ENCODE results near the gene PGA4. TPM values are rescaled to one million over a fixed set of nuclear protein-coding genes. Genes with fewer than 3 reads are reported as not detected.
"Not testable (repeated sequence)": the region's sequence is repeated elsewhere in the genome, so short reads cannot be mapped to it uniquely, and the experiment has no call there.

The PGA4 gene
- total RNA-seq, 1 donor from 2014 or later, result not detected

DNA sequence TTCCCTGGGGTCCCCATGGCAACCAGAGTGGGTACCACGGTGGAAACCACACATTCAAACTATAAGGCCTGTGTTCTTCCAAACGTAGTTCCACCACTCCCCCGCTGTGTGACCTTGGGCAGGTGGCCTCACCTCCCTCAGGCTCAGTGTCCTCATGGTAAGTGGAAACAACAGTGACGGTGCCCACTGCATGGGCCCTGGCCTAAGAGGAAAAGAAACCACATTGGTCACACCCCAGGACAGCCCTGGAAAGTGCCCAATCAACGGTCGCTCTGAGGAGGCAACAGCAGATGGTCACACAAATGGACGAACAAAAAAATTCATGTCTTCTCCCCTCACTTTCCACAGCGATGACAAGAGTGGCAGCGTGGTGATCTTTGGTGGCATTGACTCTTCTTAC, 25.9 kb downstream of the PGA4 start:
- not testable (repeated sequence) for DNase-seq (ENCODE audit: extremely low read depth, low read depth, low spot score)

DNA sequence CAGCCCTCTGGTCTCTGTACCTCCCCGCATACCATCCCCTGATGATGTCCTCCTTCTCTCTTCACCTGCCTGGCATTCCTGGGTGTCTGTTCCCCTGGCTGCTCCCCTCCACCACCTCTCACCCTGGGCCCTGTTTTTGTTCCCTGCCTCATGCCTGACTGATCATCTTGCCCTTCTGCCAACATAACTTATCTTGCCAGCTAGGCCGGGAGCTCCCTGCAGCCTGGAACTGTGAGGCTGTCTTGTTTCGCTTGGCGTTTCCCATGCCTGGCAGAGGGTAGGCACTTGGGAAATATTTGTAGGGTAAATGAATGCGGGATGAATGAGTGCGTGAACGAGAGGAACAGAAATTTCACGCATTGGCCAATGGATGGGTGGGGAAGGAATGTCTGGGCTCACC, 27.1 kb downstream of the PGA4 start:
- DNase-seq (ENCODE audit: extremely low read depth, low read depth, low spot score), result not testable (repeated sequence)

DNA sequence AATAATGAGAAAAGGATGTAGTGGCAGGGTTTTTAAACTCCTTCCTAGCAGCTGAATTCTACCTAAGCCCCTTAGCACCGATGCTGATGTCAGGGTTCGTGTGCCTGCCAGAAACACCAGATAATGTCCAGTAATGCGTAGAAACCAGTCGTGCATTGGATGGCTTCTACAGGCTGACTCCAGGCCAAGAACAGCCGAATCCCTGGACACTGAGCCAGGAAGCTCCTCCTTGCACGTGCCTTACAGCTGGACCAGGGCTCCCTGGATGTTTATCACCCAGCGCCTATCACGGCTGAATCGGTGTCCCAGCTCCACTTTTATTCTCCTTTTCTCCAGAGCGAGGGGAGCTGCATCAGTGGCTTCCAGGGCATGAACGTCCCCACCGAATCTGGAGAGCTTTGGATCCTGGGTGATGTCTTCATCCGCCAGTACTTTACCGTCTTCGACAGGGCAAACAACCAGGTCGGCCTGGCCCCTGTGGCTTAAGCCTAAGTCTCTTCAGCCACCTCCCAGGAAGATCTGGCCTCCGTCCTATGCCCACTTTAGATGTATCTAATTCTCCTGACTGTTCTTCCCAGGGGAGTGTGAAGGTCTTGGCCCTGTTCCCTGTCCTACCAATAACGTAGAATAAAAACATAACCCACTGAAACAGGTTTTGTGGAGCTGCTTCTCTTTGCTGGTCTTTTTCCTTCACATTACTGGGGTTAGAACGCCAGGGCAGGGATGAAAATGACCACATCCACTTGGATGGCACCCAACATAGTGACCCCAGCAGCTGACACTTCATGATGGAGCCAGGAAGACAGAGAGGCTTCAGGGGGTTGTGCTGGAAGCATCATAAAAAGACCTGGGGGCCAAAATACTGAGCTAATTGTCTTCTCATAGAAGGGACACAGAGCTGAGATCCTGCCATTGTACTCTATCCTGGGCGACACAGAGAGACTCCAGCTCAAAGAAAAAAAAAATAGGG, 28.9 kb downstream of the PGA4 start:
- not testable (repeated sequence) for DNase-seq (ENCODE audit: extremely low read depth, low read depth, low spot score)

DNA sequence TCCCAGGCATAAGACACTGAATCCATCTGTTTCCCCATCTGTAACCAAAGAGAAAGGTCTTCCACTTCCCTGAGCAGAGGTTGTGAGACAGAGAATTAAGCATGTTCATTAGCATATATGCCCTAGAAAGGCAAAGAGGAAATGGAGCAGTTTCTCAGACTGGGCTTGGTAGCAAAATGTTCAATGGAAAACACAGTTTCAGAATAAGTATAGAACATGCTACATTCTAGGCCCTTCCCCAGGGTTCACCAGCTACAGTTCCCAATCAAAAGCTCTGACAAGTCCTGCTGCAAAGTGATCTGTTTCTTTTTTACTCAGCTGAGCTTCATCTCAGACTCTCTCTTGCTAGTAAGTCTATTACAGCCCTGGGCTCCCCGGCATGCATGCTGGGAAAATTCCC, 30.2 kb downstream of the PGA4 start:
- DNase-seq (ENCODE audit: extremely low read depth, low read depth, low spot score), result not testable (repeated sequence)

DNA sequence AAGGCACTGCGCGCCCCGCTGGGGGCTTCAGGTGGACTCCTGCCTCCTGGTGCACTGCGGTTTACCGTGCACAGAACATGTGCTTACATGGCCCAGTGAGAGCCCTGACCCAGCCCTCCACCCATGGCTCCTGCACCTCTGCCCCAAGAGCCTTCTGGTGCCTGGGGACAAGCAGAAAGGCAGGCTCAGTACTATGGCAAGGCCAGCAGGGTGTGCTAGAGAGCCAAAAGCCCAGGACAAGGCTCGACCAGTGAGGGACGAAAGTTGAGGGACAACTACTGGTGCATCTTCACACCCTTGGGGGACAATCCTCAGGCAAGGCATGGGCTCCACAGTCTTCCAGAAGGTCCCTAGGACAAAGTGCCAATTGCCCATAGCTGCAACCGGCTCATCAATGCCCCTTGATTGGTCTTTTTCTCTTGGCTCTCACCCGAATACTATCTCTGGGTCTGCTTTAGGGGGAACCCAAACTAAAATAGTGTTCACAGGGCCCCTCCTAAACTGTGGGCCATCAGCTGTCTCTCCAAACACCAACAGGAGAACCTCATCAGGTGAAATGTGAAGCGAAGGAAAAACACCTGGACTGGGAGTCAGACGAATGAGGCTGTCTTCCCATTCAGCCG, 32.4 kb downstream of the PGA4 start:
- no peak for DNase-seq (ENCODE audit: extremely low read depth, low read depth, low spot score)

DNA sequence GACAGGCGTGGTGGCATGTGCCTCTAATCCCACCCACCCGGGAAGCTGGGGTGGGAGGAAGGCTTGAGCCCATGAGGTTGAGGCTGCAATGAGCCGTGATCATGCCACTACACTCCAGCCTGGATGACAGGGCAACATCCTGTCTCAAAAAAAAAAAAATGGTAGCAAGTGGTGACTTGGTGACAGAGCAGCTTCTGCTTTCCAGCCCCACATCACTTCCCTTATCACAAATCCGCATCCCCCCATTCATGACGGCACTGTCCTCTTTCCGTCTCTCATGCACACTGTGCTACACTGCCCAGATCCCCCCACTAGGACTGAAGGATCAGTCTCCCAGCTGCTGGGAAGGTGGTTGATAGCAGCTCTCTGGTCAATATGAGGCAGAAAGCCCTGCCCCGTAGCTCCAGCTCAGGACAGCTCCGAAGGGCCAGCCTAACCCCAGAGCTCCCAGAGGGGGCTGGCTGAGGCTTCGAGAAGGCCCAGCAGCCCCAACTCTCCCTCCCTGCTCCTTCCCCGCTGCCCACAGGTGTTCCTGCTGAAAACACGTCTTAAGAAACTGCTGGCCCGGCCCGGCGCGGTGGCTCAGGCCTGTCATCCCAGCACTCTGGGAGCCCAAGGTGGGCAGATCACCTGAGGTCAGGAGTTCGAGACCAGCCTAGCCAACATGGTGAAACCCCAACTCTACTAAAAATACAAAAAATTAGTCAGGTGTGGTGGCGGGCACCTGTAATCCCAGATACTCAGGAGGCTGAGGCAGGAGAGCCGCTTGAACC, 34.7 kb downstream of the PGA4 start:
- DNase-seq (ENCODE audit: extremely low read depth, low read depth, low spot score), result no peak

DNA sequence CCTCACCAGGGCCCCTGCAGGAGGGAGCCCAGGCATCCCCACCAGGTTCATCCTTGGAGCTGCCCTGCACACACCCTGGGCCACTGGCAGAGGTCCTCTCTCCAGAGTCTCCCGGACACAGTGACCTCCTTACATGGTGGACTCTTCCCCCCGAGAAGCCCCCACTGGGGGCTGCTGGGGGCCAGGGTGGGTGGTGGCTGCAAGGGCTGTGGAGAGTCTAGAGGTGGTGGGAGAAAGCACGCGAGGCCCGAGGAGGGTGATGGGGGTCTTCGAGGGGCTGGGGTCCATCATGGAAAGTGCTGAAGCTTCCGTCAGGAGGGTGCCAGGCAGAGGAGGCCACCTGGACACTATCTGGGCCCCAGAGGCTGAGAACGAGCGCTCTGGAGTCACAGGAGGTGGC, 36.4 kb downstream of the PGA4 start:
- no peak for DNase-seq (ENCODE audit: extremely low read depth, low read depth, low spot score)

DNA sequence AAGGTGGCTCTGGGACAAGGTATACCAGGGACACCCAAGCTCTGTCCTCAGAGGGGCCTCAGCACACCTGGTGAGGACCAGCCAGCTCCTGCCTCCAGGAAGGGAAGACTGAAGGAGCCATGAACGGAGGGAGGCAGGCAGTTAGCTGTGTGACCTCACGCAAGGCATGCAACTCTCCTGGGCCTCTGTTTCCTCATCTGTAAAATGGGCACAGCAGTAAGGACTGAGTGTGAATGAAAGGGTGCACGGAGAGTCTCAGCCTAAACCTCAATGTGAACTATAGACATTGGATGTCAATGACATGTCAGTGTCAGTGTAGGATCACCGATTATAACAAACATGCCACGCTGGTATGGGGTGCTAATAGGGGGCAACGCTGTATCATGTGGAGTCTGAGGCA, 37.2 kb downstream of the PGA4 start:
- no peak for DNase-seq (ENCODE audit: extremely low read depth, low read depth, low spot score)

DNA sequence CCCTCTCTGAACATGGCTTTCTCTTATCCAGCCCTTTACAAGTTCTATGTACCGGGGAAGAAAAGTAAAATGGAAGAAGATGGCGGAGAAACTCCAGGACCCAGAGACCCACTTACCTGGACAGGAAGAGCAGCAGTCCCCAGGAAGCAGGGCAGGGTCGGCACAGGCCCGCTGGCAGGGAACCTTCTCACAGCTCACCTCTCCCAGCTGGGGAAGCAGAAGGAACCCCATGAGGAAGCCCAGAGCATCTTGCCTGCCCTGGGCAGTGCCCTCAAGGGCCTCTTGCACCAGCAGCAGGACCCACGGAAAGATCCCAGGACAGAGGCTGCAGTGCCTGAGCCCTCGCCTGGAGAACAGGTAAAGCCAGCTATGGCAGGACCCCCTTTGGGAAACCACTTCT, 42.2 kb downstream of the PGA4 start:
- no peak for DNase-seq (ENCODE audit: extremely low read depth, low read depth, low spot score)

DNA sequence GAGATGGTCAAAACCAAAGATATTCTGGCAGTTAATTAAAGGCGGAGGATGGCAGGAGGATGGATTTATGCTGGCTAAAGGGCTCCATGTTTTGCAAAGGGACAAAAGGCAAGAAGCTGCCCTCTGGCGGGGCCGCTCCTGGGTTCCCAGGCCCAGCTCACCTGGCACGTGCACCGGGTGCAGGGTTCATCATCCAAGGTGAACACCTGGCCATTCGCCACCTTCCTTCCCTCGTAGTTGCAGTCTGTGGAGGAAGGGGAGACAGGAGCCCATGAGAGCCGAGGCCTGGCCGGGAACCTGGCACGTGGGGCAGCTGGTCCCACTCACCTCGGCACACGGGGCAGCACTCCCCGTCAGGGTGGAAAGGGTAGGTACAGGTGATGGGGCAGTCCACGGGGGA, 42.6 kb downstream of the PGA4 start:
- DNase-seq (ENCODE audit: extremely low read depth, low read depth, low spot score), result no peak

DNA sequence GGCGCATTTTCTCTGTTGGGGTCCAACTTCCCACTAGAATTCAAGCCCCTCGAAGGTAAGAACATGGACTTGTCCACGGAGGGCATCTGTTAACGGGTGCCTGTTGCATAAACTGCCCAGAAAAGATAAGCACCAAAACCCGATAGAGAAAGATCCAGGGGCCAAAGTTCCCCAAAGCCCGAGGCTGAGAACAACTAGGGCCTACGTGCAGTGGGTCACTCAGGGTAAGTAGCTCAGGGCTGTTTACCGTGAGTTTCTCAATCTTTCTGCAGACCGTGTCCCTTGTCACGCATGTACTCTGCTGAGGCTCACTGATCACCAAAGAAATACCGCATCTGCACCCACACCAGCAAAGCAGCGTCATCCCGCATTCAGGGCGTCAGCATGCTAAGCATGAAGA, 43.2 kb downstream of the PGA4 start:
- DNase-seq (ENCODE audit: extremely low read depth, low read depth, low spot score), result no peak

DNA sequence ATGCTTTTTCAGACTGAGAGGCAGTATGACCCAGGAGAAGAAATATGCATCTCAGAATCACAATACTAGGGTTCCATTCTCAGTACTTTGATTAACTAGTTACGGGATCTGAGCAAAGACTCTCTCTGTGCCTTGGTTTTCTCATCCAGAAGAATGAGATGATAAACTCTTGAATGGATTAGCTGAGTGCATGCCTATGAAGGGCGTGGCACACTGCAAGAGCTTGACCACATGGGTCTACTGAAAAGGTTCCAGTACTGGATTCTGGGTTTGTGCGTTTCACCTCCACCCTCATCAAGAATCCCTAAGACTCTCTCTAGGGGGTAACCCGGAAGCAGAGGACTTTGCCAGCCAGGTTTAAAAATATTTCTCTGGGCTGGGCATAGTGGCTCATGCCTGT, 44.5 kb downstream of the PGA4 start:
- no peak for DNase-seq (ENCODE audit: extremely low read depth, low read depth, low spot score)

DNA sequence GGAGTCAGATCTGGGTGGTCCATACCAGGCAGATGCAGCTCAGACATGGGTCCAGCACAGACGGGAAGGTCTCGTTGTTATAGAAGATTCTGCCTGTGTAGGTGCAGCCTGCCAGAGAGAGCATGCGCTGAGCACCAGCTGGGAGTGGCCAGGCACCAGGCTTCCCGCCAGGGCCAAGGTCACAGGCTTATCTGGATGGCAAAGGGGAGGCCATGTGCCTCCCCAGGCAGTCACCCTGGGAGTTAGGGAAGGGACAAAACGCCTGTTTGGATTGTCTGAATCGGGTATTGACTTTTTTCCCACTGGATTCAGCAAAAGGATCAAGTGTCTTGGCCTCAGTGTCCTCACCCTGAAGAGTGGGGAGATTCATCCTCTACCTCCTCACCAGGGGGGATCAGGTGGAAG, 45.3 kb downstream of the PGA4 start:
- DNase-seq (ENCODE audit: extremely low read depth, low read depth, low spot score), result no peak

DNA sequence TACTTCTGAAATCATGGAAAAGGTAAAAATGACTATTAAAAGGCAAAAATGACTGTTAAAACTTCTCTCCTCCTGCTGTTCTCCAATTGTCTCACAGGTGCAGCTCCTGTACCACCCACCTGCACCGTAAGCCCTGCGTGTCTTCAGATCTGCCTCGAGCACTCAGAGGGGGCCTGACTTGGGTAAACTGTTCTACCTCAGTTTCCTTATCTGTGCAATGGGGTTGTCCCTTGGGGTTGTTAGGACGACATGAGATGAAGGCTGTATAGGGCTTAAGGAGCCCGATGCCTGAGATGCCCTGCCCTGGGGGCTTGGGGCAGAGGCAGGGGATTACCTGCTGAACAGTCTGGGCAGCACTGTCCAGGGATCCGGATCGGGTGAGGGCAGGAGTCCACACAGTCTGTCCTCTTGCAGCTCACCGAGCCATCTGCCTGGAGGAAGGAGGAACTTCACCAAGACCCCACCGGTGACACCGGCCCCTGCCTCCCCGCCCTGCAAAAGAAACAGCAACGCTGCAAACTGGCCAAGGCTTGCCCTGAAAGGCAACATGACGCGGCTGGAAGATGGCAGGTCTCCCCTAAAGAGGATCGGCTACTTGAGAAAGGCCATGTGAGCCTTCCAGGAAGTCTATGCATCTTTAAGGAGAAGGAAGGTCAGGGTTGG, 46.6 kb downstream of the PGA4 start:
- no peak for DNase-seq (ENCODE audit: extremely low read depth, low read depth, low spot score)

DNA sequence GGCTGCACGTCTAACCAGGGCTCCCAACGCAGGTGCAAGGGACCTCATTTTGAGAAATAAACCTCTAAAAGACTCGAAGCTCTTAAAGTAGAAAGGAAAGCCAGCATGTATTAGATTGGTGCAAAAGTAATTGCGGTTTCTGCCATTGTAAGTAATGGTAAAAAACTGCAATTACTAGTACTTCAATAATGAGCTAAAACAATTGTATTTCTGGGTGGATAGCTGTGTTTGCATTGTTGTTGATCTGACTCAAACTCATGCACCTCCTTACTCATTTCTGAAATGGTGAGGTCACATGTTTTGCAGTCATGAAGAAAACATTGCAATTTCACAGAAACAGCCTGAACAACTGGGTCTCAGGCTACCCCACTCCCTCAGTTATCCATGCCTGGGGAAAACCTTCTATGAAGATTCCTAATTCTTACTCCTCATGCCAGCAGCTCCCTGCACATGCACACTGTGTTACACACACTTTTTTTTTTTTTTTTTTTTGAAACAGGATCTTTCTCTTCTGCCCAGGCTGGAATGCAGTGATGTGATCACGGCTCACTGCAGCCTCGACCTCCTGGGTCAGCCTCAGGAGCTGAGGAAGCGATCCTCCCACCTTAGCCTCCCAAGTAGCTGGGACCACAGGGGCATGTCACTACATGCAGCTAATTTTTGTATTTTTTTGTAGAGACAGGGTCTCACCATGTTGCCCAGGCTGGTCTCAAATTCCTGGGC, 48.4 kb downstream of the PGA4 start:
- DNase-seq (ENCODE audit: extremely low read depth, low read depth, low spot score), result no peak

DNA sequence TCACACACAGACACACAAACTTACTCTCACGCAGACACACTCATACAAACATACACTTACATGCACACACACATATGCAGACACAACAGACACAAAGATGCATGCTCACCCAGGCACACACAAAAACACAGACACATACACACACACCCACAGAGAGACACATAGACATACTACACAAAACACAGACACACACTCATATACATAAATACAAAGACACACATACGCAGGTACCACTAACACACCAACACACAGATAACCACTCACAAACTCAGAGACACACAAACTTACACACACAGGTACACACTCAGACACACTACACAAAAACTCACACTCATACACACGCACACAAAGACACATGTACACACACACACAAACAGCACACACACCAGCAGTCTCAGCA, 50.6 kb downstream of the PGA4 start:
- no peak for DNase-seq (ENCODE audit: extremely low read depth, low read depth, low spot score)

DNA sequence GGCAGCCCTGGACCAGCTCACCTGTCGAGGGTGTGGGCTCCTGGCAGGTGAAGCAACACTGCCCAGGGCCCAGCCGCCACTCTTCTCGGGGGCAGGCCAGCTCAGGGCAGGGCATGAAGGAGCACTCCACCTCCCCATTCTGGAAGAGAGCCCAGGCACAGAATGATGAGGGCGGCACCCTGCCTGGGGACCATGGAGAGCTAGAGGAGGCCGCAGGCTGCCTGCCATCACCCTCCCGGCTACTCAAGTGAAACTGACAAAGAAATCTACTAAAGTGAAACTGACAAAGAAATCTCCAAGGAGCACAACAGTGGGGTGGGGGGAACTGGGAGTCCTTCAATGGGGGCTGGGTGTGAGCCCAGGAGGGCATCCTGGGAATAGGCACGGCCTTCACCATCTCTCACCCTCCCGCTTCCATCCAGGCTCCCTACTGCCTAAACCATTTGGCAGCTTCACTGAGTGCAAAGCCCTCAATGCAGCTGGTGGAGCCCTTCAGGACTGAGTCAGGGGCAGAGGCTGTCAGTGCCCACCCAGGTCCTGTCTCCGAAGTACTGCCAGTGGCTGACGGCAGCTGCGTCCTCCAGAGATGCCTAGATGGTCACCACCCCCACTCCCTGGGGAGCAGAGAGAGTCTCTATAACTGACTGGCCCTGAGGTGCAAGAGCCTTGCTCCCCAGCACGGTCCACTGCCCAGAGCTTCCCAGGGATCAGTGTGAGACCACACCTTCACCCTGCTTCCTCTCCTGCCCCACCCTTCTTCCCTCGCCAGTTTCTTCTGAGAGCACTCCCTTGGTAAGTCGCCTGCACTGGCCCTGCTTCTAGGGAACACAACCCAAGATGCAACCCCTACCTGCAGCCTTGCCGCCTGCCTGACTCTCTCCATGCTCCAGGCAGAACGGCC, 51.3 kb downstream of the PGA4 start:
- no peak for DNase-seq (ENCODE audit: extremely low read depth, low read depth, low spot score)

DNA sequence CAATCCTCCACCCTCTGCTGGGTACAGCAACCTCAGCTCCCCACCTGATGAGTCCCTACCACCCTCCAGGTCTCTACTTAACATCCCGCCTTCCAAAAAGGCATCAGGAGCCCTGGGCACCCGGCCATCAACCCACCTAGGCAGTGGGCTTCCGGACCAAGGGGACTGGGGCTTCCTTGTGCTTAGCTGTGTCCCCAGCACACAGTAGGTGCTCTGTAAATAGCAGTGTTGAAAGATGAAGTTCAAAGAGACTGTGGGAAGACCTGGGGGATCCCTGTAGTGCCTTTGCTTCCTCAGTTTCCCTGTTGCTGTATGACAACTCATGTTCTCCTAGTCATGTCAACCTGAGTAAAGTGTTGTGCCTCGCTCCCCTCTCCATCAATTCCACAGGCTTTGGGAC, 51.9 kb downstream of the PGA4 start:
- no peak for DNase-seq (ENCODE audit: extremely low read depth, low read depth, low spot score)

DNA sequence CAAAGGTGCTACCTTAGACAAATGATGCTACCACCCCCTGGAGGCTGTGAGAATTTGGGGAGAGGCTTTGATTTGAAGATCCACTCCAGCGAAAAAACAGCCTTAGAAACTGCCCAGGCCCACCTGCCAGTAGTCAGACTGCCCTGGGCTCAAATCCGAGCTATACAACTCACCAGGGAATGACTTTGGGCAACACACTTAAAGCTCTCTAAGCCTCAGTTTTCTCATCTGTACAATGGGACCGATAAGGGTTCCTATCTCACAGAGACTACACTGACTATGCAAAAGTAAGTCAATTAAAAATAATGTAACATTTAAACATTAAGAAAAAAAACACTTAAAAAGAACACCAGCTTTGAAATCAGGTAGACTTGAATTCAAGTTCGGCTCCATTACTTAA, 53.0 kb downstream of the PGA4 start:
- DNase-seq (ENCODE audit: extremely low read depth, low read depth, low spot score), result no peak

All from glomerular endothelial cell (primary cell).